GM21515 (cell line): ENCODE data around the gene RALGDS.
"Not testable (repeated sequence)": the region's sequence is repeated elsewhere in the genome, so short reads cannot be mapped to it uniquely, and the experiment has no call there.

Source experiments
- ATAC-seq: cut with Tn5 transposase; IDR thresholded peaks from one replicate; pipeline ENCODE4 v1.9.1; 2021; ENCODE audit not compliant: unreplicated experiment

Gene RALGDS

DNA sequence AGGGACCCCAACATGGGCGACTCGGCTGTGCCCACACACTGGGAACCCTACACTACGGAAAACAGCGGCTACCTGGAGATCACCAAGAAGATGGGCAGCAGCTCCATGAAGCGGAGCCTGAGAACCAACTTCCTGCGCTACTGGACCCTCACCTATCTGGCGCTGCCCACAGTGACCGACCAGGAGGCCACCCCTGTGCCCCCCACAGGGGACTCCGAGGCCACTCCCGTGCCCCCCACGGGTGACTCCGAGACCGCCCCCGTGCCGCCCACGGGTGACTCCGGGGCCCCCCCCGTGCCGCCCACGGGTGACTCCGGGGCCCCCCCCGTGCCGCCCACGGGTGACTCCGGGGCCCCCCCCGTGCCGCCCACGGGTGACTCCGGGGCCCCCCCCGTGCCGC, 50.1 kb downstream of the RALGDS start:
- ATAC-seq = not testable (repeated sequence)

DNA sequence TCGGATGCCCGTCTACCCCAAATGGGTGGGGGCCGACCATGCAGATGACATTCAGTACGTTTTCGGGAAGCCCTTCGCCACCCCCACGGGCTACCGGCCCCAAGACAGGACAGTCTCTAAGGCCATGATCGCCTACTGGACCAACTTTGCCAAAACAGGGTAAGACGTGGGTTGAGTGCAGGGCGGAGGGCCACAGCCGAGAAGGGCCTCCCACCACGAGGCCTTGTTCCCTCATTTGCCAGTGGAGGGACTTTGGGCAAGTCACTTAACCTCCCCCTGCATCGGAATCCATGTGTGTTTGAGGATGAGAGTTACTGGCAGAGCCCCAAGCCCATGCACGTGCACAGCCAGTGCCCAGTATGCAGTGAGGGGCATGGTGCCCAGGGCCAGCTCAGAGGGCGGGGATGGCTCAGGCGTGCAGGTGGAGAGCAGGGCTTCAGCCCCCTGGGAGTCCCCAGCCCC, 50.5 kb downstream of the RALGDS start:
- ATAC-seq = not testable (repeated sequence)

- not testable (repeated sequence) for ATAC-seq
Observed at GRCh38 chr9:133068431-133068830, 52.6 kb downstream of the RALGDS start.

DNA sequence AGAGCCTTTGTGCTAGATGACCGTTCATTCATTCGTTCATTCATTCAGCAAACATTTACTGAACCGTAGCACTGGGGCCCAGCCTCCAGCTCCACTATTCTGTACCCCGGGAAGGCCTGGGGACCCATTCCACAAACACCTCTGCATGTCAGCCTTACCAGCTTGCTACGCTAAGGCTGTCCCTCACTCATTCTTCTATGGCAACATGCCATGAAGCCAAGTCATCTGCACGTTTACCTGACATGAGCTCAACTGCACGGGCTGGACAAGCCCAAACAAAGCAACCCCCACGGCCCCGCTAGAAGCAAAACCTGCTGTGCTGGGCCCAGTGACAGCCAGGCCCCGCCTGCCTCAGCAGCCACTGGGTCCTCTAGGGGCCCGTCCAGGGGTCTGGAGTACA, 53.2 kb downstream of the RALGDS start:
- no peak for ATAC-seq

DNA sequence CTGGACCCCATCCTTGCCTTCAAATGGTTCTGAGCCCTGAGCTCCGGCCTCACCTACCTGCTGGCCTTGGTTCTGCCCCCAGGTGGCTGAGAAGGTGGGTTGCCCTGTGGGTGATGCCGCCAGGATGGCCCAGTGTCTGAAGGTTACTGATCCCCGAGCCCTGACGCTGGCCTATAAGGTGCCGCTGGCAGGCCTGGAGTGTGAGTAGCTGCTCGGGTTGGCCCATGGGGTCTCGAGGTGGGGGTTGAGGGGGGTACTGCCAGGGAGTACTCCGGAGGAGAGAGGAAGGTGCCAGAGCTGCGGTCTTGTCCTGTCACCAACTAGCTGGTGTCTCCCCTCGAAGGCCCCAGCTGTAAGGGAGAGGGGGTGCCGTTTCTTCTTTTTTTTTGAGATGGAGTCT, 54.0 kb downstream of the RALGDS start:
- ATAC-seq = no peak

- ATAC-seq = no peak
Observed at GRCh38 chr9:133066181-133066983, 54.7 kb downstream of the RALGDS start.

DNA sequence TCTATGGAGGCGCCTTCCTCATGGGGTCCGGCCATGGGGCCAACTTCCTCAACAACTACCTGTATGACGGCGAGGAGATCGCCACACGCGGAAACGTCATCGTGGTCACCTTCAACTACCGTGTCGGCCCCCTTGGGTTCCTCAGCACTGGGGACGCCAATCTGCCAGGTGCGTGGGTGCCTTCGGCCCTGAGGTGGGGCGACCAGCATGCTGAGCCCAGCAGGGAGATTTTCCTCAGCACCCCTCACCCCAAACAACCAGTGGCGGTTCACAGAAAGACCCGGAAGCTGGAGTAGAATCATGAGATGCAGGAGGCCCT, 56.0 kb downstream of the RALGDS start:
- ATAC-seq = no peak

GRCh38 chr9:133064241-133065069, 56.6 kb downstream of the RALGDS start:
- no peak for ATAC-seq

- ATAC-seq = no peak
Observed at GRCh38 chr9:133063500-133064231, 57.4 kb downstream of the RALGDS start.

DNA sequence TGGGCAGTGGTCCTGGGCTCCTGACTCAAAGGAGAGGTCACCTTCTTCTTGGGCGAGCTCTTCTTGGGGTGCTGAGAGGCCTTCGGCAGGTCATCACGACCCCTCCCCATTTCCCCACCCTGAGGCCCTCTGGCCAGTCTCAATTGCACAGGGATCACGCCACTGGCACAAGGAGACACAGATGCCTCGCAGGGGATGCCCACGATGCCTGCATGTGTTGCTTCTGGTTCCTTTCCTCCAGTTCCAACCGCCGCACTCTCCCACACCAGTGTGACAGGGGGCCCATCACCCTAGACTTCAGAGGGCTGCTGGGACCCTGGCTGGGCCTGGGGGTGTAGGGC, 57.9 kb downstream of the RALGDS start:
- ATAC-seq = no peak

DNA sequence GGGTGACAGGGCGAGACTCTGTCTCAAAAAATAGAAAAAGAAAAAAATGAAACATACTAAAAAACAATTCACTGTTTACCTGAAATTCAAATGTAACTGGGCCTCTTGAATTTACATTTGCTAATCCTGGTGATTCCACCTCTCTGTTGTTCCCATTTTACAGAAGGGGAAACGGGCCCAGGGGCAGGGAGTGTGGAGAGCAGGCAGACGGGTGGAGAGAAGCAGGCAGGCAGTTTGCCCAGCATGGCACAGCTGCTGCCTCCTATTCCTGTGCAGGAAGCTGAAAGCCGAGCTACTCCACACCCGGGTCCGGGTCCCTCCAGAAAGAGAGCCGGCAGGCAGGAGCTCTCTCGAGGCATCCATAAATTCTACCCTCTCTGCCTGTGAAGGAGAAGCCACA, 58.5 kb downstream of the RALGDS start:
- not testable (repeated sequence) for ATAC-seq

GRCh38 chr9:133061764-133062145, 59.3 kb downstream of the RALGDS start, which contains the start of gene CEL:
CEL (plus strand) TSS chr9:133061981; CDS start chr9:133062003, 22 bp downstream.
- not testable (repeated sequence) for ATAC-seq

DNA sequence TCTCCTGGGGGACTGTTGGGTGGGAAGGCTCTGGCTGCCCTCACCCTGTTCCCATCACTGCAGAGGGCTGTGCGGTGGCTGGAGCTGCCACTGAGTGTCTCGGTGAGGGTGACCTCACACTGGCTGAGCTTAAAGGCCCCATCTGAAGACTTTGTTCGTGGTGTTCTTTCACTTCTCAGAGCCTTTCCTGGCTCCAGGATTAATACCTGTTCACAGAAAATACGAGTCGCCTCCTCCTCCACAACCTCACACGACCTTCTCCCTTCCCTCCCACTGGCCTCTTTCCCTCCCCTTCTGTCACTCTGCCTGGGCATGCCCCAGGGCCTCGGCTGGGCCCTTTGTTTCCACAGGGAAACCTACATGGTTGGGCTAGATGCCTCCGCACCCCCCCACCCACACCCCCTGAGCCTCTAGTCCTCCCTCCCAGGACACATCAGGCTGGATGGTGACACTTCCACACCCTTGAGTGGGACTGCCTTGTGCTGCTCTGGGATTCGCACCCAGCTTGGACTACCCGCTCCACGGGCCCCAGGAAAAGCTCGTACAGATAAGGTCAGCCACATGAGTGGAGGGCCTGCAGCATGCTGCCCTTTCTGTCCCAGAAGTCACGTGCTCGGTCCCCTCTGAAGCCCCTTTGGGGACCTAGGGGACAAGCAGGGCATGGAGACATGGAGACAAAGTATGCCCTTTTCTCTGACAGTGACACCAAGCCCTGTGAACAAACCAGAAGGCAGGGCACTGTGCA, 59.8 kb downstream of the RALGDS start:
- ATAC-seq = not testable (repeated sequence)

- no peak for ATAC-seq
Observed at GRCh38 chr9:133060417-133060841, 60.6 kb downstream of the RALGDS start.

DNA sequence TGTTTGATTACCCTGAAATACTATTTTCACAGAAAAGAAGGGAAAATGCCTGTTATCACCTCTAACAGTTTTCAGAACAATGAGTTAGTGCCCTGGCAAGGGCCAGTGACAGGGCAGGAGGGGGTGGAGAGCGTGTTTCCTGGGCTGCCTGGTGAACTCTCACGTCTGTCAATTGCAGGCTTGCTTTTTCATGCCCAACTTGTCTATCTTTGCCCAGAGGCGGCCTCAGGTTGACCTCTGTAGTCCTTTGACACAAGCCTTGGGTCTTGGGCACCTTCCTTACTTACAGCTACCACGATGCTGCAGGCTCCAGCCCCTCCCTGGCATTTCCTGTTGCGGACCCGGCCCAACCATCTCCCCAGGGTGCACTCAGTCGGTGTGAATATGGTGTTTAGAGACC, 61.4 kb downstream of the RALGDS start:
- no peak for ATAC-seq

DNA sequence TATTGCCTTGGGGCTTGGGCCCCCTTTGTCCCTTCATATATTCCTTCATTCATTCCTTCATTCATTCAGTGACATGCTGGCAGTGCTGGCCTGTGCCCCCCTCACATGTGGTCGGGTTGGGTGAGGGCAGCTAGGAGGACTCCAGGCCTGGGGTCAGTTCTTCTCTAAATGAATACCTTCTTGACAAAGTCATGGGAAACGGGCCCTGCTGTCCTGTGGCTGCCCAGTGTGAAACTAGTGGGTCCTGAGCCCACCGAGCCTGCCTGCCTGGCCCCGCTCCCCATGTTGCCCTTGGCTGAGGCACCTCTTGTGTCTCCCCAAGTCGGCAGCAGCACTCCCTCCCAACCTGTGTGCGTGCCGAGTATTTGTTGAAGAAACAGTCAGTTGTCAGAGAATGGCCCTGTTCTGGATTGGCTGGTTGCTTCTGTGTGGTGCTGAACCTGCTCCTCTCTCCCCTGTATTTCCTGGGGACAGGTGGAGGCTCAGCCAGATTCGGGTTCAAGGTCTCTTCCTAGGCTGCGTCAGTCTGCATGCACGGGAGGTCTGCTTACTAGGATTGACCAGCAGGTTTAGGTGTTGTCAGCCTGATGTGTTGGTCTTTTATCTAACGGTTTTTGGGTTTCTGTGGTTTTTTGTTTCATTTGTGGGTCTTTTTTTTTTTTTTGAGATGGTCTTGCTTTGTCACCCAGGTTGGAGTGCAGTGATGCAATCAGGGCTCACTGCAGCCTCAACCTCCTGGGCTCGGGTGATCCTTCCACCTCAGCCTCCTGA, 62.3 kb downstream of the RALGDS start:
- no peak for ATAC-seq

DNA sequence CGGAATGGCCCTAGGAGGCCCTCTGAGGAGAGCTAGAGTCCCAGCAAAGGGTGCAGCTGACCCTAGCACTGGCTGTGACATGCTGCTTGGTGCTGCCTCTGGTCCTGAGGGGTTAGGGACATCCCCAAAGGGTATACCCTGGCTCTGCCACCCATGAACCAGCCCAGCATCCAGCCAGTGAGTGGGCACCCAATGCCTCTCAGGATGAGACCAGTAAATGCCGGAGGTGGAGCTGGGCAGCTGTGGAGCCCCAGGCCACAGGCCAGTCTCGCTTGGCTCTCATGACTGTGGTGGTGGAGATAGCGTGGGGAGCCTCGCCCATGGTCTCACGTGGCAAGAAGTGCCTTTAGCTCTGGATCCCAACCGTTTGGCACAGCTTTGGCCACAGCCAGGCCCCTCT, 63.0 kb downstream of the RALGDS start:
- ATAC-seq = no peak

DNA sequence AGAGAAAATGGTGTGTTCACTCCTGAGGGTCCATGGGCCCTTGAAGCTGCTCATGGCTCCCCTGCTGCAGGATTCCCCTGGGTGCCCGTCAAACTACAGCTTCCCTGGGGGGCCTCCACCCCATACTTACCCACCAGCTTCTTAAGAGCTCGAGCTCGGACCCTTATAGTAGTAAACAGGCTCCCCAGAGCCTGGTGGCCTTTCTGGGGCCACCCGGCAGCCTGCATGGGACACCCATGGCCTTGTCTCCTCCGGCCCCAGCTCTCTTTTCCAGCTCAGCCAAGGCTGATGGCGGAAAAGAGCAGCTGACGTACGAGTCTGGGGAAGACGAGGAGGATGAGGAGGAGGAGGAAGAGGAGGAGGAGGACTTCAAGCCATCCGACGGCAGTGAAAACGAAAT, 63.5 kb downstream of the RALGDS start:
- ATAC-seq = no peak

DNA sequence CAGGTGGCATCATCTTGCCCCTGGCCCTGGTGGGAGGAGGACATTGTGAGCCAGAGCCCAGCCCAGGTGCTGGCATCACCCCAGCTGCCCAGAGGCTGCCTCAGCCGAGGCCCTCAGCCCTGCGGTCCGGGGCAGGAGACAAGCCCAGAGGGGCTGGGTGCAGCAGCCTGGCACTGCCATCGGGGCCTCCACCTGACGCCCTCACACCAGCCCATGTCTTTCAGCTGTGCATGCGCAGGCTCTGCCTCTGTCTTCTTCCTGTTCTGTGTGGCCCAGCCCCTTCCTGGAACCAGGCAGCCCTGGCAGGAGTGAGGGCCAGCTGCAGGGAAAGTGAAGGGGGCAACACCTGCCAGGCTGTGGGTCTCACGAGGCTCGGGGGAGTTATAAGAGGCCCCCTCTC, 64.0 kb downstream of the RALGDS start:
- no peak for ATAC-seq

DNA sequence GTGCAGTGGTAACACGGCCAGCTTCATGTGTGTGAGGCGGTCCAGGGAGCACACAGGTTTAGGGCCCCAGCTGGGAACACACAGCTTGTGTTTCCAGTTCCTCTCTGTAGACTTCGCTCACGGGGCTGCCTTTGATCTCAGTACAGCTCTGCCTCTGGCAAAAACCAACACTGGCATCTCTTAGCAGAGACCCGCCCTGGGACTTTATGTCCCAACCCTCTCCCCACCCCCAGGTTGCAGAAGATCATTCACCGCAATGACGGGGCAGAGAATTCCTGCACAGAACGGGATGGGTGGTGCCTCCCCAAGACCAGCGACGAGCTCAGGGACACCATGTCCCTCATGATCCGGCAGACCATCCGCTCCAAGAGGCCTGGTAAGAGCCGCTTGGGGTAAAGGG, 64.5 kb downstream of the RALGDS start:
- ATAC-seq = no peak
